DMS 273 (cell line): ENCODE results near the gene NFATC3.
A peak's percentile ranks its signal among the peaks of the same experiment; 100 is the strongest.
"Not testable (repeated sequence)": the region's sequence is repeated elsewhere in the genome, so short reads cannot be mapped to it uniquely, and the experiment has no call there.

Source experiments
- DNase-seq: peaks from one replicate; lab custom pipeline; 2025; ENCODE audit not compliant: unreplicated experiment; lab: John Stamatoyannopoulos, UW

Gene NFATC3

GRCh38 chr16:68115851-68116250, 30.7 kb downstream of the NFATC3 start:
- DNase-seq: no peak

- peak; percentile 40 for DNase-seq
Observed at GRCh38 chr16:68116256-68116867, 31.2 kb downstream of the NFATC3 start.

- DNase-seq: no peak
Observed at GRCh38 chr16:68117884-68118283, 32.7 kb downstream of the NFATC3 start.

- not testable (repeated sequence) for DNase-seq
Observed at GRCh38 chr16:68118954-68119353, 33.8 kb downstream of the NFATC3 start.

- not testable (repeated sequence) for DNase-seq
Observed at GRCh38 chr16:68120496-68120895, 35.3 kb downstream of the NFATC3 start.

- no peak for DNase-seq
Observed at GRCh38 chr16:68126395-68126794, 41.2 kb downstream of the NFATC3 start.

GRCh38 chr16:68128577-68129305, 43.6 kb downstream of the NFATC3 start:
- no peak for DNase-seq

GRCh38 chr16:68130520-68130919, 45.4 kb downstream of the NFATC3 start:
- DNase-seq: no peak

GRCh38 chr16:68131813-68132706, 46.9 kb downstream of the NFATC3 start:
- no peak for DNase-seq

GRCh38 chr16:68133000-68133399, 47.8 kb downstream of the NFATC3 start:
- DNase-seq: not testable (repeated sequence)

GRCh38 chr16:68134644-68135043, 49.5 kb downstream of the NFATC3 start:
- DNase-seq: no peak

GRCh38 chr16:68136515-68136914, 51.3 kb downstream of the NFATC3 start:
- DNase-seq: no peak

GRCh38 chr16:68144008-68144407, 58.8 kb downstream of the NFATC3 start:
- DNase-seq: no peak

GRCh38 chr16:68146585-68146984, 61.4 kb downstream of the NFATC3 start:
- peak; percentile 17 for DNase-seq

- DNase-seq: no peak
Observed at GRCh38 chr16:68147444-68147843, 62.3 kb downstream of the NFATC3 start.

GRCh38 chr16:68149596-68149995, 64.4 kb downstream of the NFATC3 start:
- DNase-seq: no peak

- DNase-seq: no peak
Observed at GRCh38 chr16:68155425-68155824, 70.3 kb downstream of the NFATC3 start.

GRCh38 chr16:68162413-68162812, 77.2 kb downstream of the NFATC3 start:
- DNase-seq: no peak

- DNase-seq: not testable (repeated sequence)
Observed at GRCh38 chr16:68163275-68163674, 78.1 kb downstream of the NFATC3 start.

- DNase-seq: no peak
Observed at GRCh38 chr16:68166264-68166663, 81.1 kb downstream of the NFATC3 start.

- no peak for DNase-seq
Observed at GRCh38 chr16:68179196-68179795, 94.1 kb downstream of the NFATC3 start.
